H1 (cell line): ENCODE measurements around the gene GPR35. TPM values are rescaled to one million over a fixed set of nuclear protein-coding genes. Genes with fewer than 3 reads are reported as not detected.

ENCODE experiments used
- CTCF ChIA-PET: fragments of 300-600 bp; sonication (Branson Sonifier 250); formaldehyde crosslinking; loops from one replicate; lab custom pipeline; 2021; ENCODE audit not compliant: partially characterized antibody; lab: Charles Lee
- POLR2A ChIA-PET: fragments of 300-600 bp; sonication (Branson Sonifier 250); formaldehyde crosslinking; loops from one replicate; lab custom pipeline; 2021; ENCODE audit warnings: inconsistent platforms; ENCODE audit not compliant: partially characterized antibody; lab: Charles Lee
- DNase-seq, 2 experiments: peaks; one replicate each; pipeline versions ENCODE4 v3.0.0 to v3.0.0-alpha.2; 2010 to 2022; ENCODE audit warnings: low spot score in 2 of 2, low read depth in 1 of 2, mixed read lengths in 1 of 2
- FAIRE-seq: peaks from 2 replicates; lab custom pipeline; 2011; peaks lifted over from hg19 to GRCh38; lab: Jason Lieb, UNC
- H2AFZ ChIP-seq: 2 replicates; pipeline ENCODE4 v1.8.1; 2012; ENCODE audit warnings: low read length, inconsistent platforms
- H2AK5ac ChIP-seq: 2 replicates; pipeline ENCODE4 v1.6.1; 2013; ENCODE audit warnings: low read depth, low read length
- H2BK120ac ChIP-seq: replicated peaks from 2 replicates; pipeline ENCODE3; 2013; ENCODE audit warnings: low read depth, low read length, inconsistent platforms
- H2BK12ac ChIP-seq: 2 replicates; pipeline ENCODE4 v1.6.1; 2013; ENCODE audit warnings: low read depth, low read length
- H2BK15ac ChIP-seq: 2 replicates; pipeline ENCODE4 v1.6.1; 2013; ENCODE audit warnings: low read length
- H2BK20ac ChIP-seq: 2 replicates; pipeline ENCODE4 v1.6.1; 2013; ENCODE audit warnings: low read length
- H2BK5ac ChIP-seq: 2 replicates; pipeline ENCODE4 v1.6.1; 2013; ENCODE audit warnings: low read depth, low read length
- H3K14ac ChIP-seq: 2 replicates; pipeline ENCODE4 v1.6.1; 2013; ENCODE audit warnings: inconsistent platforms; ENCODE audit not compliant: insufficient read length
- H3K18ac ChIP-seq: 2 replicates; pipeline ENCODE4 v1.6.1; 2013; ENCODE audit warnings: low read length; ENCODE audit errors: extremely low read depth
- H3K23ac ChIP-seq: 2 replicates; pipeline ENCODE4 v1.6.1; 2013; ENCODE audit warnings: inconsistent platforms; ENCODE audit not compliant: insufficient read length
- H3K23me2 ChIP-seq: 2 replicates; pipeline ENCODE4 v1.6.1; 2013; ENCODE audit warnings: low read depth, low read length
- H3K27ac ChIP-seq: 2 replicates; pipeline ENCODE4 v1.6.1; 2011; ENCODE audit warnings: low read depth, low read length, inconsistent platforms
- H3K27me3 ChIP-seq, 4 experiments: replicated peaks in 1 of 4; 1 replicate in 1 of 4; 2 replicates in 3 of 4; pipeline versions ENCODE4 v1.6.1 to v1.8.1; 2011 to 2013; ENCODE audit warnings: low read length in 3 of 4, mild to moderate bottlenecking in 3 of 4, inconsistent platforms in 2 of 4, mixed read lengths in 2 of 4, moderate library complexity in 1 of 4; ENCODE audit not compliant: control insufficient read depth in 3 of 4, insufficient read depth in 3 of 4; ENCODE audit errors: extremely low read depth in 1 of 4
- H3K36me3 ChIP-seq, 4 experiments: 2 replicates each; pipeline versions ENCODE4 v1.6.1 to v1.8.1; 2011 to 2013; ENCODE audit warnings: mild to moderate bottlenecking in 4 of 4, low read length in 3 of 4, moderate library complexity in 2 of 4, control low read depth in 1 of 4, inconsistent platforms in 1 of 4; ENCODE audit not compliant: insufficient read depth in 4 of 4, control insufficient read depth in 2 of 4
- H3K4ac ChIP-seq: replicated peaks from 2 replicates; pipeline ENCODE3; 2013; ENCODE audit warnings: low read length, low read depth, mixed read lengths, inconsistent platforms; ENCODE audit not compliant: insufficient read length
- H3K4me1 ChIP-seq, 4 experiments: replicated peaks in 1 of 4; 1 replicate in 1 of 4; 2 replicates in 3 of 4; pipeline versions ENCODE4 v1.6.1 to v1.8.1; 2011 to 2013; ENCODE audit warnings: low read length in 3 of 4, inconsistent platforms in 2 of 4, mixed read lengths in 1 of 4; ENCODE audit not compliant: insufficient read depth in 4 of 4, control insufficient read depth in 3 of 4
- H3K4me2 ChIP-seq, 2 experiments: 2 replicates each; pipeline versions ENCODE4 v1.6.1 to v1.8.1; 2011 to 2013; ENCODE audit warnings: low read depth in 2 of 2, low read length in 2 of 2, control low read depth in 1 of 2, inconsistent platforms in 1 of 2, mild to moderate bottlenecking in 1 of 2; ENCODE audit not compliant: insufficient read depth in 1 of 2
- H3K4me3 ChIP-seq, 4 experiments: fragments of 200-600, 300-600 bp in 1 of 4; sonication (generic), shearing (Covaris generic), sonication (Bioruptor Twin) in 1 of 4; 2 replicates each; pipeline versions ENCODE4 v1.5.1 to v1.8.1; 2011 to 2016; ENCODE audit warnings: low read length in 4 of 4, low read depth in 3 of 4, control low read depth in 2 of 4, inconsistent platforms in 2 of 4, mild to moderate bottlenecking in 2 of 4, mixed read lengths in 1 of 4, moderate library complexity in 1 of 4; ENCODE audit not compliant: insufficient read depth in 2 of 4; ENCODE audit errors: extremely low read depth in 1 of 4
- H3K56ac ChIP-seq: replicated peaks from 2 replicates; pipeline ENCODE3; 2013; ENCODE audit warnings: low read depth, mild to moderate bottlenecking, mixed read lengths, low read length, inconsistent platforms; ENCODE audit not compliant: insufficient read length
- H3K79me1 ChIP-seq: 2 replicates; pipeline ENCODE4 v1.6.1; 2013; ENCODE audit warnings: low read depth, low read length, control low read depth
- H3K79me2 ChIP-seq, 2 experiments: 2 replicates each; pipeline versions ENCODE4 v1.6.1 to v1.8.1; 2012 to 2013; ENCODE audit warnings: low read length in 2 of 2, mild to moderate bottlenecking in 2 of 2, inconsistent platforms in 1 of 2; ENCODE audit not compliant: insufficient read depth in 2 of 2, control insufficient read depth in 1 of 2
- H3K9ac ChIP-seq, 4 experiments: replicated peaks in 1 of 4; 1 replicate in 1 of 4; 2 replicates in 3 of 4; pipeline versions ENCODE4 v1.6.1 to v1.8.1; 2011 to 2013; ENCODE audit warnings: low read depth in 3 of 4, low read length in 3 of 4, control low read depth in 2 of 4, mild to moderate bottlenecking in 2 of 4, moderate library complexity in 2 of 4, inconsistent platforms in 1 of 4; ENCODE audit errors: extremely low read depth in 1 of 4
- H3K9me3 ChIP-seq, 2 experiments: 2 replicates each; pipeline versions ENCODE4 v1.6.1 to v1.8.1; 2012 to 2013; ENCODE audit warnings: mild to moderate bottlenecking in 2 of 2, moderate library complexity in 2 of 2, control low read depth in 1 of 2, inconsistent platforms in 1 of 2, low read depth in 1 of 2, low read length in 1 of 2, mixed read lengths in 1 of 2; ENCODE audit not compliant: insufficient read depth in 2 of 2
- H4K20me1 ChIP-seq, 2 experiments: replicated peaks in 1 of 2; 2 replicates each; pipeline versions ENCODE3 to v1.8.1; 2011 to 2013; ENCODE audit warnings: inconsistent platforms in 2 of 2, low read length in 2 of 2, mild to moderate bottlenecking in 1 of 2; ENCODE audit not compliant: insufficient read depth in 2 of 2, control insufficient read depth in 1 of 2
- H4K5ac ChIP-seq: 2 replicates; pipeline ENCODE4 v1.6.1; 2013; ENCODE audit warnings: low read length, low read depth, mixed read lengths, inconsistent platforms; ENCODE audit not compliant: insufficient read length
- H4K8ac ChIP-seq: 2 replicates; pipeline ENCODE4 v1.8.0; 2013; ENCODE audit warnings: mild to moderate bottlenecking, moderate library complexity, low read length, inconsistent platforms; ENCODE audit not compliant: insufficient read depth; ENCODE audit errors: extremely low read depth
- H4K91ac ChIP-seq: replicated peaks from 2 replicates; pipeline ENCODE3; 2013; ENCODE audit warnings: low read length, mixed read lengths, inconsistent platforms; ENCODE audit not compliant: insufficient read length
- CBX5 ChIP-seq: fragments of 300-800, 300-1000 bp; sonication (generic); IDR thresholded peaks from 2 replicates; pipeline ENCODE4 v1.7.1; 2016; ENCODE audit warnings: antibody characterized with exemption, low read length, low read depth
- CHD1 ChIP-seq: IDR thresholded peaks from 2 replicates; pipeline ENCODE4 v1.6.1; 2012; ENCODE audit warnings: low read depth, low read length, improper control_type of control experiment
- EP300 ChIP-seq, 2 experiments: IDR thresholded peaks; 1 replicate in 1 of 2; 2 replicates in 1 of 2; pipeline ENCODE4 v1.6.1; 2011 to 2012; ENCODE audit warnings: low read depth in 2 of 2, low read length in 2 of 2, mild to moderate bottlenecking in 2 of 2, borderline replicate concordance in 1 of 2, inconsistent platforms in 1 of 2, moderate library complexity in 1 of 2
- EZH2 ChIP-seq: fragments of 200-600 bp; sonication (generic); IDR thresholded peaks from 2 replicates; pipeline ENCODE4 v1.7.1; 2012; ENCODE audit warnings: low read depth, mild to moderate bottlenecking, moderate library complexity, low read length, inconsistent platforms; ENCODE audit not compliant: severe bottlenecking
- GTF2F1 ChIP-seq: IDR thresholded peaks from 2 replicates; pipeline ENCODE4 v1.6.1; 2012; ENCODE audit warnings: low read depth, low read length, improper control_type of control experiment, borderline replicate concordance
- POU5F1 ChIP-seq: IDR thresholded peaks from 2 replicates; pipeline ENCODE4 v1.6.1; 2011; ENCODE audit warnings: low read depth, mild to moderate bottlenecking, low read length, moderate library complexity
- SAP30 ChIP-seq: fragments of 300-600 bp; sonication (generic); IDR thresholded peaks from 2 replicates; pipeline ENCODE4 v1.7.1; 2012; ENCODE audit warnings: low read length, moderate library complexity, mild to moderate bottlenecking, inconsistent platforms; ENCODE audit not compliant: insufficient read depth, insufficient replicate concordance
- SIN3A ChIP-seq, 2 experiments: IDR thresholded peaks in 1 of 2; conservative IDR thresholded peaks in 1 of 2; 2 replicates each; pipeline ENCODE4 v1.6.1; 2011 to 2012; ENCODE audit warnings: low read length in 2 of 2, improper control_type of control experiment in 1 of 2, low read depth in 1 of 2, mild to moderate bottlenecking in 1 of 2
- SIRT6 ChIP-seq: IDR thresholded peaks from one replicate; pipeline ENCODE4 v1.7.1; 2012; ENCODE audit warnings: low read length, inconsistent platforms
- SP2 ChIP-seq: IDR thresholded peaks from 2 replicates; pipeline ENCODE4 v1.6.1; 2012; ENCODE audit warnings: mild to moderate bottlenecking, low read length, inconsistent platforms
- WGBS, 2 experiments: shearing (Covaris generic) in 1 of 2; methylation state at CpG; one replicate each; pipeline versions ENCODE4 v1.1.6 to v1.1.7; 2013 to 2015; ENCODE audit warnings: low lambda C conversion rate in 2 of 2, mixed read lengths in 2 of 2, inconsistent platforms in 1 of 2, low coverage in 1 of 2, missing lambda C conversion rate in 1 of 2; ENCODE audit not compliant: insufficient replicate concordance in 2 of 2, insufficient coverage in 1 of 2, insufficient read length in 1 of 2; ENCODE audit errors: extremely low coverage in 1 of 2, missing lambda C conversion rate in 1 of 2; 5-methylcytosine and 5-hydroxymethylcytosine counted together
- polyA plus RNA-seq, 7 experiments: library from polyadenylated mRNA; depleted of rRNA in 3 of 7; stranded (reverse) in 5 of 7; unstranded in 2 of 7; fragments of >200 nt in 5 of 7; fragments of 200-250 nt in 2 of 7; gene quantifications; 1 replicate in 5 of 7; 2 replicates in 1 of 7; 4 replicates in 1 of 7; pipeline versions ENCODE4 v1.2.1 to v1.2.3, GENCODE V29; 2011 to 2013; ENCODE audit warnings: missing spikeins in 2 of 7, mixed read lengths in 2 of 7
- total RNA-seq: library from RNA; stranded (reverse); fragmentation: NEBNext Ultra II Directional; extraction: Animal tissue kit (Norgen Biotek cat#: 25700); gene quantifications from 2 replicates; pipeline ENCODE4 v1.2.1, GENCODE V29; 2021
- TF ChIP-seq, protein P1 (sequence below): IDR thresholded peaks from 2 replicates; pipeline ENCODE4 v1.6.1; 2011; ENCODE audit warnings: low read depth, mild to moderate bottlenecking, low read length; ENCODE audit not compliant: insufficient read depth

Gene GPR35
- total and polyA plus RNA-seq, 2 of the 8 experiments (the other 6 are each of a cell fraction or from before 2014, with no cell fraction given): 0.47 TPM; not detected in 1

DNA sequence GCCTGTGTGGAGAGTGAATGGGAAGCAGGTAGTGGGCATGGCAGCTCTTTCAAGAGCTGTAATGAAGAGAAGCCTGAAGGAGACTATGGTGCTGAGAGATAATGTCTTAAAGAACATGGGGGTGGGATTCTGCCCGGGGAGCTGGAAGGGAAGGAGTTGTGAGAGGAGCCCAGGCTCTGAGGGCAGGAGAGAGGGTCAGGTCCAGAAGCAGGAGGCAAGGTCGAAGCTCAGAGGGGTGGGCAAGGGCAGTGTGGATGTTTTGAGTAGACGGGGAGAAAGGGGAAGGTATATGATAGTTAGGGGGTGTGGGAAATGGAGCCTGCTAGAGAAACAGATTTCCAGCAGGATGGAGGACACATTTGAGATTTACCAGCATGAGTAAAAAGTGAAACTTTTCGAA lies 36.6 kb upstream of the GPR35 start:
- peaks cover 4 to 45% of the 10 kb centered on the region in 2 experiments; a peak in 3 of 4 replicates for H3K79me2 ChIP-seq
- no peak overlapping the region for H3K27ac ChIP-seq
- no peak overlapping the region for H3K4me3 ChIP-seq
- no peak overlapping the region for H2BK120ac ChIP-seq
- no peak overlapping the region for H2BK20ac ChIP-seq
- H2BK12ac ChIP-seq: no peak overlapping the region
- H3K4ac ChIP-seq: no peak overlapping the region
- POLR2A ChIA-PET: interaction anchor here (1.1 to 1.5 kb wide), 3 partner anchors 9 to 22 kb away, joined by 3 to 5 read pairs (median 4); no protein-coding TSS in a partner anchor
- no peak overlapping the region for H3K18ac ChIP-seq
- no peak overlapping the region; a peak in 1 of 4 replicates for H3K4me2 ChIP-seq
- no peak overlapping the region for H3K56ac ChIP-seq
- H3K9ac ChIP-seq: no peak overlapping the region
- no peak overlapping the region for H2BK5ac ChIP-seq
- H3K4me1 ChIP-seq: peaks cover 0 to 14% (median 11%) of the 10 kb centered on the region in 4 experiments; a peak in 6 of 7 replicates
- CTCF ChIA-PET: interaction anchor here (0.8 to 5.1 kb wide), 7 partner anchors 8 to 150 kb away, joined by 3 to 37 read pairs (median 4); no protein-coding TSS in a partner anchor
- H2AK5ac ChIP-seq: no peak overlapping the region
- 86 to 100% methylated on average over 1 to 4 of the region's 4 CpGs for WGBS, 2 experiments
- DNase-seq (no peak), FAIRE-seq (no peak)
- peaks cover 2 to 30% of the 10 kb centered on the region in 2 experiments for H4K20me1 ChIP-seq
- H4K8ac ChIP-seq: no peak overlapping the region
- H3K36me3 ChIP-seq: peaks cover 0 to 8% (median 6%) of the 10 kb centered on the region in 4 experiments; a peak in 4 of 8 replicates
- no peak overlapping the region for H3K23ac ChIP-seq
- no peak overlapping the region for H3K14ac ChIP-seq
- no peak overlapping the region for H2BK15ac ChIP-seq
- H3K27me3 ChIP-seq: no peaks in the 10 kb centered on the region
- peaks cover 17% of the 10 kb centered on the region for H3K79me1 ChIP-seq
- no peak overlapping the region for H2AFZ ChIP-seq
- H4K91ac ChIP-seq: no peak overlapping the region
- H3K23me2 ChIP-seq: peaks cover 12% of the 10 kb centered on the region; the same call in 1 of the 2 replicates
- H3K9me3 ChIP-seq: no peaks in the 10 kb centered on the region
- H4K5ac ChIP-seq: no peak overlapping the region
- TF ChIP-seq, protein P1, sequence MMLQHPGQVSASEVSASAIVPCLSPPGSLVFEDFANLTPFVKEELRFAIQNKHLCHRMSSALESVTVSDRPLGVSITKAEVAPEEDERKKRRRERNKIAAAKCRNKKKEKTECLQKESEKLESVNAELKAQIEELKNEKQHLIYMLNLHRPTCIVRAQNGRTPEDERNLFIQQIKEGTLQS: no peak
- no peak for TF ChIP-seq EZH2
- TF ChIP-seq CHD1: no peak
- TF ChIP-seq SIN3A (conservative IDR thresholded peaks at IDR 0.05 in 1 of 2, IDR thresholded peaks at IDR 0.05 in 1 of 2; ENCODE audit: low read depth in 1 of 2, low read length in 2 of 2): no peak
- TF ChIP-seq SIRT6: no peak
- no peak for TF ChIP-seq EP300 (IDR thresholded peaks at IDR 0.05; ENCODE audit: borderline replicate concordance in 1 of 2, low read depth in 2 of 2, low read length in 2 of 2)
- no peak for TF ChIP-seq SAP30
- TF ChIP-seq GTF2F1: no peak
- TF ChIP-seq CBX5: no peak
- TF ChIP-seq SP2: no peak
- no peak for TF ChIP-seq POU5F1
